A549 treated with DMSO at 1 μM for 4 hours (cell line): ENCODE data around the gene SAA1. TPM values are rescaled to one million over a fixed set of nuclear protein-coding genes. Genes with fewer than 3 reads are reported as not detected.

ENCODE experiments used
- total RNA-seq: library from RNA; stranded (reverse); fragments of 200-300 nt; extraction: Qiagen RNA extraction; gene quantifications from 5 replicates; pipeline ENCODE4 v1.2.3, GENCODE V29; 2022; ENCODE audit warnings: low read depth

The SAA1 gene
- total RNA-seq = 0.24 to 0.55 TPM (median 0.43 TPM) in 4 of 5 replicates, not detected in the other

GRCh38 chr11:18265949-18266348 lies at the start of gene SAA1:
Gene SAA1 (plus strand): TSS chr11:18266264. CDS start chr11:18266888, 624 bp downstream.

GRCh38 chr11:18236664-18237356 lies 29.3 kb upstream of the SAA1 start, which contains the start of gene SAA4:
Gene SAA4 (minus strand): TSS chr11:18236802. CDS start chr11:18235926, 876 bp downstream.

GRCh38 chr11:18248561-18248960 lies 17.5 kb upstream of the SAA1 start, which contains the start of gene SAA2:
Gene SAA2 (minus strand): TSS chr11:18248668. CDS start chr11:18248011, 657 bp downstream.

Other genes with a start within 250 kb of the SAA1 start
- 0.02 to 0.07 TPM (median 0.03 TPM) in 4 of 5 replicates, not detected in the other for gene TPH1, start 220.0 kb upstream of the SAA1 start, total RNA-seq
- 38.2 to 42.2 TPM (median 40.6 TPM) in 5 replicates for gene SAAL1, start 160.2 kb upstream of the SAA1 start, total RNA-seq
- gene MRGPRX3, start 133.7 kb upstream of the SAA1 start, total RNA-seq = 0.10 TPM in 1 of 5 replicates, not detected in the others
- not detected in 5 replicates for gene MRGPRX4, start 93.4 kb upstream of the SAA1 start, total RNA-seq
- not detected in 5 replicates for gene SAA4, start 29.5 kb upstream of the SAA1 start, total RNA-seq
- not detected in 5 replicates for gene SAA2, start 17.6 kb upstream of the SAA1 start, total RNA-seq
- 12.7 to 15.1 TPM (median 13.8 TPM) in 5 replicates for gene HPS5, start 55.9 kb downstream of the SAA1 start, total RNA-seq
- gene GTF2H1, start 56.3 kb downstream of the SAA1 start, total RNA-seq = 32.9 to 41.2 TPM (median 38.7 TPM) in 5 replicates
- 2,181 to 3,051 TPM (median 2,653 TPM) in 5 replicates for gene LDHA, start 128.3 kb downstream of the SAA1 start, total RNA-seq
- gene LDHC, start 146.1 kb downstream of the SAA1 start, total RNA-seq = 0.26 TPM in 2 of 5 replicates, not detected in the others
- gene LDHAL6A, start 189.6 kb downstream of the SAA1 start, total RNA-seq = not detected in 5 replicates